ENCODE measurements around the gene BRCA2.

GRCh38 chr13:32376642-32377415 is 61.5 kb downstream of the BRCA2 start:
- TF ChIP-seq CTCF (IDR thresholded peaks at IDR 0.05; ENCODE audit: low read length): no peak
- TF ChIP-seq EZH2 (optimal IDR thresholded peaks at IDR 0.05; ENCODE audit: low read depth, low read length): no peak
- no peak for TF ChIP-seq EZH2phosphoT487 (IDR thresholded peaks at IDR 0.05; ENCODE audit: low read length)
